ENCODE measurements around the gene ZNF518A.
"Not testable (repeated sequence)": the region's sequence is repeated elsewhere in the genome, so short reads cannot be mapped to it uniquely, and the experiment has no call there.

The ZNF518A gene

GRCh38 chr10:96137567-96137966 lies 7.5 kb downstream of the ZNF518A start:
- no peak for DNase-seq (ENCODE audit: low read depth)

GRCh38 chr10:96138102-96138501 lies 8.0 kb downstream of the ZNF518A start:
- no peak for DNase-seq (ENCODE audit: low read depth)

GRCh38 chr10:96152437-96152836 lies 22.3 kb downstream of the ZNF518A start:
- DNase-seq (ENCODE audit: low read depth) = no peak

- DNase-seq (ENCODE audit: low read depth) = no peak
These were observed 23.0 kb downstream of the ZNF518A start for GRCh38 chr10:96153070-96153469.

GRCh38 chr10:96165726-96166125 lies 35.6 kb downstream of the ZNF518A start:
- DNase-seq (ENCODE audit: low read depth) = no peak

GRCh38 chr10:96168546-96168945 lies 38.4 kb downstream of the ZNF518A start:
- no peak for DNase-seq (ENCODE audit: low read depth)

GRCh38 chr10:96170230-96170629 lies 40.1 kb downstream of the ZNF518A start:
- DNase-seq (ENCODE audit: low read depth) = no peak

GRCh38 chr10:96172666-96173065 lies 42.6 kb downstream of the ZNF518A start:
- DNase-seq (ENCODE audit: low read depth) = no peak

GRCh38 chr10:96176985-96177384 lies 46.9 kb downstream of the ZNF518A start:
- DNase-seq (ENCODE audit: low read depth) = no peak

- no peak for DNase-seq (ENCODE audit: low read depth)
These were observed 58.3 kb downstream of the ZNF518A start for GRCh38 chr10:96188421-96188820.

- peak; percentile 19 for DNase-seq (ENCODE audit: low read depth)
These were observed 58.8 kb downstream of the ZNF518A start for GRCh38 chr10:96188916-96189315.

GRCh38 chr10:96189505-96189904 lies 59.4 kb downstream of the ZNF518A start:
- DNase-seq (ENCODE audit: low read depth) = not testable (repeated sequence)

- no peak for DNase-seq (ENCODE audit: low read depth)
These were observed 71.4 kb downstream of the ZNF518A start for GRCh38 chr10:96201525-96201924.

GRCh38 chr10:96205580-96205979 lies 75.5 kb downstream of the ZNF518A start:
- DNase-seq (ENCODE audit: low read depth) = no peak

GRCh38 chr10:96208271-96208670 lies 78.2 kb downstream of the ZNF518A start:
- no peak for DNase-seq (ENCODE audit: low read depth)

GRCh38 chr10:96208946-96209345 lies 78.8 kb downstream of the ZNF518A start:
- no peak for DNase-seq (ENCODE audit: low read depth)

GRCh38 chr10:96211764-96212163 lies 81.7 kb downstream of the ZNF518A start:
- DNase-seq (ENCODE audit: low read depth) = no peak

GRCh38 chr10:96212911-96213310 lies 82.8 kb downstream of the ZNF518A start:
- DNase-seq (ENCODE audit: low read depth) = no peak

All from HS-27A (cell line).